SK-N-SH (cell line): ENCODE results near the gene GALNT12. TPM values are rescaled to one million over a fixed set of nuclear protein-coding genes. Genes with fewer than 3 reads are reported as not detected.

Source experiments
- CTCF ChIA-PET: fragments of 300-600, 350-600 bp; formaldehyde crosslinking; extraction: SDS; loops from one replicate; lab custom pipeline; 2021; lab: Yijun Ruan, JAX
- POLR2A ChIA-PET: fragments of 350-600 bp; sonication (Branson Sonifier 250); formaldehyde crosslinking; extraction: SDS; loops from one replicate; lab custom pipeline; 2020; ENCODE audit warnings: antibody characterized with exemption, inconsistent platforms; lab: Yijun Ruan, JAX
- DNase-seq: peaks from one replicate; pipeline ENCODE4 v3.0.0; 2012
- H2AFZ ChIP-seq: fragments of 200-600 bp; sonication (generic); 2 replicates; pipeline ENCODE4 v1.8.1; 2016; ENCODE audit warnings: antibody characterized with exemption, mild to moderate bottlenecking, low read depth
- H3F3A ChIP-seq: fragments of 200-600 bp; sonication (generic); replicated peaks from 2 replicates; pipeline ENCODE3; 2016; ENCODE audit warnings: antibody characterized with exemption, mild to moderate bottlenecking; ENCODE audit not compliant: insufficient read depth
- H3K27ac ChIP-seq, 2 experiments: fragments of 200-500 bp in 1 of 2; fragments of 200-600 bp in 1 of 2; sonication (Bioruptor generic) in 1 of 2; sonication (generic), shearing (Covaris generic) in 1 of 2; 2 replicates each; pipeline versions ENCODE4 v1.5.1 to v1.6.1; 2014 to 2016; ENCODE audit warnings: low read depth in 2 of 2, inconsistent platforms in 1 of 2, low read length in 1 of 2, mild to moderate bottlenecking in 1 of 2, mixed read lengths in 1 of 2
- H3K27me3 ChIP-seq: fragments of 200-600 bp; sonication (generic), shearing (Covaris generic); 2 replicates; pipeline ENCODE4 v1.6.1; 2016; ENCODE audit warnings: mixed run types; ENCODE audit not compliant: insufficient read depth
- H3K36me3 ChIP-seq, 2 experiments: fragments of 200-500 bp in 1 of 2; fragments of 200-600 bp in 1 of 2; sonication (Bioruptor generic) in 1 of 2; sonication (generic) in 1 of 2; replicated peaks in 1 of 2; 2 replicates each; pipeline versions ENCODE3 to v1.5.1; 2014 to 2016; ENCODE audit warnings: low read length in 1 of 2, mild to moderate bottlenecking in 1 of 2; ENCODE audit not compliant: insufficient read depth in 2 of 2, control insufficient read depth in 1 of 2
- H3K4me1 ChIP-seq, 2 experiments: fragments of 200-500 bp in 1 of 2; fragments of 200-600 bp in 1 of 2; sonication (Bioruptor generic) in 1 of 2; sonication (generic), shearing (Covaris generic) in 1 of 2; 2 replicates each; pipeline versions ENCODE4 v1.5.1 to v1.6.1; 2014 to 2016; ENCODE audit warnings: low read depth in 1 of 2, low read length in 1 of 2, mixed run types in 1 of 2; ENCODE audit not compliant: insufficient read depth in 2 of 2, control insufficient read depth in 1 of 2
- H3K4me2 ChIP-seq: fragments of 200-600 bp; sonication (generic), shearing (Covaris generic); 2 replicates; pipeline ENCODE4 v1.6.1; 2017; ENCODE audit warnings: mixed run types
- H3K4me3 ChIP-seq, 2 experiments: fragments of 200-500 bp in 1 of 2; fragments of 200-600 bp in 1 of 2; sonication (Bioruptor generic) in 1 of 2; sonication (generic), shearing (Covaris generic) in 1 of 2; 2 replicates each; pipeline versions ENCODE4 v1.5.1 to v1.8.1; 2014 to 2016; ENCODE audit warnings: low read depth in 2 of 2, inconsistent platforms in 1 of 2, low read length in 1 of 2, mild to moderate bottlenecking in 1 of 2, mixed read lengths in 1 of 2, moderate library complexity in 1 of 2
- H3K79me2 ChIP-seq: fragments of 200-600 bp; sonication (generic); 2 replicates; pipeline ENCODE4 v1.8.1; 2017; ENCODE audit warnings: mild to moderate bottlenecking; ENCODE audit not compliant: insufficient read depth
- H3K9ac ChIP-seq: fragments of 200-600 bp; sonication (generic); 2 replicates; pipeline ENCODE4 v1.6.1; 2017; ENCODE audit warnings: mixed run types
- H3K9me2 ChIP-seq: fragments of 200-600 bp; sonication (generic); 2 replicates; pipeline ENCODE4 v1.6.1; 2017; ENCODE audit warnings: mixed run types
- H3K9me3 ChIP-seq: fragments of 200-600 bp; sonication (generic); 2 replicates; pipeline ENCODE4 v1.6.1; 2017; ENCODE audit warnings: mixed run types, mild to moderate bottlenecking, moderate library complexity
- H4K20me1 ChIP-seq: fragments of 200-600 bp; sonication (generic); 2 replicates; pipeline ENCODE4 v1.6.1; 2017; ENCODE audit warnings: mild to moderate bottlenecking, mixed run types; ENCODE audit not compliant: insufficient read depth
- CHD2 ChIP-seq: fragments of 150-350 bp; IDR thresholded peaks from 2 replicates; pipeline ENCODE4 v1.6.1; 2018; ENCODE audit warnings: low read length; ENCODE audit not compliant: partially characterized antibody
- CTCF ChIP-seq: fragments of 200-600 bp; sonication (generic); IDR thresholded peaks from 2 replicates; pipeline ENCODE4 v1.6.1; 2017; ENCODE audit warnings: antibody characterized with exemption, mild to moderate bottlenecking, moderate library complexity
- EP300 ChIP-seq, 2 experiments: IDR thresholded peaks; 2 replicates each; pipeline versions ENCODE4 v1.4.0 to v1.6.1; 2012; ENCODE audit warnings: borderline replicate concordance in 1 of 2, low read depth in 1 of 2, low read length in 1 of 2
- GATA2 ChIP-seq: sonication (generic); formaldehyde crosslinking; IDR thresholded peaks from 2 replicates; pipeline ENCODE4 v1.5.0; 2020; ENCODE audit warnings: mild to moderate bottlenecking, missing genetic modification reagents
- IRF3 ChIP-seq: fragments of 150-350 bp; IDR thresholded peaks from 2 replicates; pipeline ENCODE4 v1.6.1; 2016; ENCODE audit warnings: mild to moderate bottlenecking, low read depth, low read length
- MAX ChIP-seq: IDR thresholded peaks from 2 replicates; pipeline ENCODE4 v1.4.0; 2012; ENCODE audit warnings: low read depth
- NFIC ChIP-seq: IDR thresholded peaks from 2 replicates; pipeline ENCODE4 v1.4.0; 2012; ENCODE audit warnings: borderline replicate concordance
- RCOR1 ChIP-seq: fragments of 150-350 bp; IDR thresholded peaks from 2 replicates; pipeline ENCODE4 v1.6.1; 2017; ENCODE audit warnings: antibody characterized with exemption, low read length
- RXRA ChIP-seq: IDR thresholded peaks from 2 replicates; pipeline ENCODE4 v1.4.0; 2012; ENCODE audit warnings: low read depth, mild to moderate bottlenecking, borderline replicate concordance
- USF1 ChIP-seq: IDR thresholded peaks from 2 replicates; pipeline ENCODE4 v1.4.0; 2012; ENCODE audit warnings: low read depth, borderline replicate concordance
- YY1 ChIP-seq: IDR thresholded peaks from 2 replicates; pipeline ENCODE4 v1.4.0; 2012; ENCODE audit warnings: low read depth, mild to moderate bottlenecking
- WGBS: methylation state at CpG from one replicate; pipeline ENCODE4 v1.1.6; 2017; ENCODE audit warnings: low lambda C conversion rate; 5-methylcytosine and 5-hydroxymethylcytosine counted together
- polyA plus RNA-seq, 3 experiments: library from polyadenylated mRNA; depleted of rRNA; stranded (reverse); fragments of >200 nt; gene quantifications; 2 replicates each; pipeline ENCODE4 v1.2.3, GENCODE V29; 2012

The GALNT12 gene
- polyA plus RNA-seq, 1 of the 3 experiments (the other 2 are of a cell fraction), result 7.4 TPM

- peaks cover 10% of the 10 kb centered on the region for H4K20me1 ChIP-seq
- no peaks in the 10 kb centered on the region for H3K27me3 ChIP-seq
- H3K36me3 ChIP-seq, result peaks cover 0 to 32% of the 10 kb centered on the region in 2 experiments
- ChIA-PET CTCF (interaction anchor here (2.5 to 3.1 kb wide), 2 partner anchors 12 to 471 kb away, joined by 18 to 35 read pairs; no protein-coding TSS in a partner anchor), POLR2A (no interaction called here)
- no peaks in the 10 kb centered on the region for H3K79me2 ChIP-seq
- H3K27ac ChIP-seq, result no peak overlapping the region
- no peaks in the 10 kb centered on the region for H3K9me3 ChIP-seq
- H3K9ac ChIP-seq, result no peak overlapping the region
- no peaks in the 10 kb centered on the region for H3K9me2 ChIP-seq
- whole genome bisulfite sequencing, result 83% methylated on average over 1 of the region's 4 CpGs
- peaks cover 4% of the 10 kb centered on the region for H3F3A ChIP-seq
- H2AFZ ChIP-seq, result no peak overlapping the region
- no peak overlapping the region for H3K4me3 ChIP-seq
- no peak for DNase-seq
- H3K4me2 ChIP-seq, result no peak overlapping the region
- H3K4me1 ChIP-seq, result peaks cover 3 to 6% of the 10 kb centered on the region in 2 experiments; a peak in 1 of 4 replicates
- TF ChIP-seq NFIC (no peak), MAX (no peak), CTCF (no peak), CHD2 (no peak), YY1 (no peak), GATA2 (no peak)
- TF ChIP-seq, all 33 proteins: peak for 0
Measured at GRCh38 chr9:98786750-98787510, 20.5 kb upstream of the GALNT12 start.

GRCh38 chr9:98787766-98788335, 19.6 kb upstream of the GALNT12 start:
- no peak overlapping the region for H3K4me2 ChIP-seq
- peaks cover 0 to 25% of the 10 kb centered on the region in 2 experiments for H3K36me3 ChIP-seq
- H3K27me3 ChIP-seq, result no peaks in the 10 kb centered on the region
- no peak for TF ChIP-seq RCOR1
- TF ChIP-seq RXRA, result no peak
- TF ChIP-seq IRF3, result no peak
- TF ChIP-seq EP300 (IDR thresholded peaks at IDR 0.05; ENCODE audit: borderline replicate concordance in 1 of 2, low read depth in 1 of 2, low read length in 1 of 2), result no peak
- no peak for TF ChIP-seq GATA2
- no peak for TF ChIP-seq MAX
- no peak for TF ChIP-seq USF1
- peaks cover 4% of the 10 kb centered on the region for H3F3A ChIP-seq
- H4K20me1 ChIP-seq, result peaks cover 10% of the 10 kb centered on the region
- 95% methylated on average over 8 of the region's 12 CpGs for WGBS
- H3K9ac ChIP-seq, result no peak overlapping the region
- ChIA-PET CTCF (interaction anchor here (0.9 to 7.2 kb wide), 2 partner anchors 11 to 20 kb away, joined by 3 to 79 read pairs; partner anchors contain the start of gene GALNT12), POLR2A (no interaction called here)
- no peak for DNase-seq
- H3K4me3 ChIP-seq, result no peak overlapping the region
- H2AFZ ChIP-seq, result no peak overlapping the region
- no peaks in the 10 kb centered on the region for H3K9me3 ChIP-seq
- no peak overlapping the region for H3K27ac ChIP-seq
- no peaks in the 10 kb centered on the region for H3K9me2 ChIP-seq
- peaks cover 3 to 6% of the 10 kb centered on the region in 2 experiments; a peak in 1 of 4 replicates for H3K4me1 ChIP-seq
- no peaks in the 10 kb centered on the region for H3K79me2 ChIP-seq
